ENCODE results near the gene RRM1.

- TF ChIP-seq CTCF (IDR thresholded peaks at IDR 0.05) (no peak), POLR2A (IDR thresholded peaks at IDR 0.05) (no peak)
Observed at GRCh38 chr11:4105916-4106315, 11.3 kb downstream of the RRM1 start.
